ENCODE data around the gene NDUFA11. TPM values are rescaled to one million over a fixed set of nuclear protein-coding genes. Genes with fewer than 3 reads are reported as not detected.

Gene NDUFA11
- total RNA-seq, 8 experiments from 2014 or later = 253 to 531 (median 343) TPM

DNA sequence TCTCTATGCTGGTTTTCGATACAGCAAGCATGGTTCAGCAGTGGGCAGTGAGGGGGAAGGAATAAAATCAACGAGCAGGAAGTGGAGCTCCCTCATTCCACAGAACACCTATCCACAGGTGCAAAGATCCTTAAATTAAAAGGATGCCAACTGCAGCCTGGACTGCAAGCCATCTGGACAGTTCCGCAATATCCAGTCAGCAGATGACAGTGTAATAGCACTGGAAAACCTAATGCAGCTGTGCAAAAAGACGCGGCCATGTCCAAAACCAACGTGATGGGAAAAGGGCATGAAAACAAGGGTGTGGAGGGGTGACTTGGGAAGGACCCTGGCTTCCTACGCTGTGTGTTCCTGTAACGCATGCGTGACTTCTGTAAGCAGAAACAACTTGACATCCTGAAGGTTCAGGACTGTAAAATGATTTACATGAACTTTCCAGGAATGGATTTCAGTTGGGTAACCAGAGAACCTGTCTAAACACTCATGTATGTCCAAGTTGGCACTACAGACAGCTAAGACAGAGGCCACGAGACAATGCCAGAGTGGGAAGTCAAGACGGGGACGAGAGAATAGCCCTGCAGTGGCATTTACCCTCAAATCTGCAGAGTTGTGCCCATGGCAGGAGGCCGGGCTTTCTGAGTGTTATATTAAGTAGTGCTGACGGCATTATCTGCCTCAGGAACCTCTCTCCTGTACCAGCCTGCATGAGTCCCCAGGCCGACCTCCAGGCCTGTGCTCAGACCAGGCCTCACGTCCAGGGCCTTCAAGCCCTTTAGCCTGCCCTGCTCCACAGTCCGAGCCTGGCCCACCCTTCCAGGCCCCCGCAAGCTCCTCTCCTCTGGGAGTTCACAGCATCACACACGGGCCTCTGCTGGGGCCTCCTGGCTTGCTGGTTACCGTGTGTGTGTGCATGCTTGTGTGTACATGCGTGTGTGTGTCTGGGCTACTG is 36.9 kb upstream of the NDUFA11 start:
- WGBS, 10 experiments = 91 to 100% (median 99%) methylated on average over 1 to 10 of the region's 21 CpGs; no CpG with 5 or more reads in 1 of the 10 experiments

DNA sequence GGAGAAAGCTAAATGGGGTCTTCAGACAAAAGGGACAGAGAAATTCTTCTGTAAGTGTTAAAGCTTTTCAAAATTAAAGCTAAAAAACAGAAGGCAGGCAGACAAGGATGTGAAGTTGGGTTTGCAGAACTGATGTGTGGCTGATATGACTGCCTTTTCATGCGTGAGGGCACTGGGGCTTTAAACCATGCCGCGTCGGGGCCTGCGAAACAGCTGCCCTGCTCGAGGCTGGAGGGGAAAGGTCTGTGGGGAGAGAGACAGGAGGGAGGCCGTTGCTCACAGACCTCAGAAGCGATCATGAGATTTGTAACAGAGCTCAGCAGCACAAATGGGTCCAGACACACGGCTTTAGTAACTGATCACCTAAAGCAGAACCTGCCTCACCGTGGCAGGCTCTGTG is 34.0 kb upstream of the NDUFA11 start:
- Histone ChIP-seq H3K4me1 (replicated peaks in 1 of 2) (peaks cover 0 to 12% of the 10 kb centered on the region in 2 donors), H3K4me3 (no peak overlapping the region), H3K27ac (no peak overlapping the region)
- no peak for ATAC-seq (replicated peaks in 6 of 8)
- in situ Hi-C loops (cut with MboI; ENCODE audit: low pct_unique_long_range_greater_than_20kb in 2 of 9, low sequenced_read_pairs in 9 of 9, unreplicated experiment in 9 of 9) = no loop called here
- 60 to 100% (median 85%) methylated on average over 1 to 8 of the region's 10 CpGs; no CpG with 5 or more reads in 4 of the 10 experiments for WGBS, 10 experiments

More for the DNA sequence above, 36.9 kb upstream of the NDUFA11 start:
- Histone ChIP-seq H3K4me1 (replicated peaks in 1 of 2) (peaks cover 7 to 27% of the 10 kb centered on the region in 2 donors), H3K27ac (no peak overlapping the region), H3K4me3 (no peak overlapping the region)
- no peak for ATAC-seq (replicated peaks in 6 of 8)
- in situ Hi-C loops (cut with MboI; ENCODE audit: low pct_unique_long_range_greater_than_20kb in 2 of 9, low sequenced_read_pairs in 9 of 9, unreplicated experiment in 9 of 9) = no loop called here

- H3K27ac ChIP-seq = no peak overlapping the region
- H3K4me3 ChIP-seq = no peak overlapping the region
- 79 to 96% (median 83%) methylated on average over 1 to 6 of the region's 9 CpGs; no CpG with 5 or more reads in 6 of the 10 experiments for WGBS, 10 experiments
- peak in 2 of 8 experiments; percentile 52 to 67 for ATAC-seq (replicated peaks in 6 of 8)
- no peaks in the 10 kb centered on the region for H3K4me1 ChIP-seq (replicated peaks in 1 of 2)
- in situ Hi-C loops (cut with MboI; ENCODE audit: low pct_unique_long_range_greater_than_20kb in 2 of 9, low sequenced_read_pairs in 9 of 9, unreplicated experiment in 9 of 9) = no loop called here
These were observed 32.7 kb upstream of the NDUFA11 start for GRCh38 chr19:5936292-5936592.

DNA sequence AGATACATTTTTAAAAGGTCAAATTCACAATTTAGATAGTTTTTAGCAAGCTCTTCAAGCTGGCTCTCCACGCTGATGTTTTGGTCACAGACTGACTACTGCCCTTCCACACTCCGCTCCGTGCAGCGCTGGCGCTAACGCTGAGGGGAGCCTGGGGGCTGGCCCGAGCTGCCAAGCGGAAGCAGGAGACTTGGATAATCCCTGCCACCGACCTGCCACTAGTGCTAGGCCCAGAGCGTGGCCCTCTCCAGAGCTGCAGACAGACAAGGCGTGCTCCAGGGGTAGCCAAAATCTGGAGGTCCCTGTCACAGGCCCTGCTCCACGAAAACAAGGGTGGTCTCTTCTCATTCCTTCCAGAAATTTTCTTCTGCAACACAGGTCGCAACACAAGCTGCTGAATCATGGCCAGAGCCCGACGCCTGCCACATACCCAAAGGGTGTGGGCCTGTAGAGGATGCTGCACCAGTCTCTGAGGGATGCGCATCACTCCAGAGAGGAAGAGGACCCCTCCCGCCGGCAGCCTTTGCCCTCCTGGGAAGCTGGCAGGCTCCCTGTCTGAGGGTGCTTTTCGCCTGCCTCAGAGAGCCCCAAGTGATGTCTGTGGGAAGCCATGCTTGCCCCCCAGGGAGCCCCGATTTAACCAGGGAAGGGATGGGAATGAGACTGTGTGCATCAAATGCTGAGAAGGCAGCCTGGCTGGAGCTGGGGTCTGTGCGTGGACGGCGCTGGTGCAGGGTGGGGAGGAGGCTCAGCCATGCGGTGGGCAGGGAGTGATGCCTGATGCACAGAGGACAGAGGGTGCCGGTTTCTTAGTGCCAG is 32.1 kb upstream of the NDUFA11 start:
- in situ Hi-C loops (cut with MboI; ENCODE audit: low pct_unique_long_range_greater_than_20kb in 2 of 9, low sequenced_read_pairs in 9 of 9, unreplicated experiment in 9 of 9) = no loop called here
- ATAC-seq (replicated peaks in 6 of 8) = peak in 5 of 8 experiments; percentile 23 to 79 (median 76)
- 0 to 100% (median 74%) methylated on average over 1 to 20 of the region's 25 CpGs; no CpG with 5 or more reads in 1 of the 10 experiments for WGBS, 10 experiments
- H3K4me3 ChIP-seq = no peak overlapping the region
- H3K27ac ChIP-seq = no peak overlapping the region
- no peaks in the 10 kb centered on the region for H3K4me1 ChIP-seq (replicated peaks in 1 of 2)

GRCh38 chr19:5934774-5935472 is 31.3 kb upstream of the NDUFA11 start:
- Histone ChIP-seq H3K4me3 (no peak overlapping the region), H3K4me1 (replicated peaks in 1 of 2) (no peaks in the 10 kb centered on the region), H3K27ac (no peak overlapping the region)
- in situ Hi-C loops (cut with MboI; ENCODE audit: low pct_unique_long_range_greater_than_20kb in 2 of 9, low sequenced_read_pairs in 9 of 9, unreplicated experiment in 9 of 9) = no loop called here
- 15 to 95% (median 82%) methylated on average over 4 to 15 of the region's 16 CpGs; no CpG with 5 or more reads in 2 of the 10 experiments for WGBS, 10 experiments
- ATAC-seq (replicated peaks in 6 of 8) = peak in 3 of 8 experiments; percentile 36 to 91 (median 57)

DNA sequence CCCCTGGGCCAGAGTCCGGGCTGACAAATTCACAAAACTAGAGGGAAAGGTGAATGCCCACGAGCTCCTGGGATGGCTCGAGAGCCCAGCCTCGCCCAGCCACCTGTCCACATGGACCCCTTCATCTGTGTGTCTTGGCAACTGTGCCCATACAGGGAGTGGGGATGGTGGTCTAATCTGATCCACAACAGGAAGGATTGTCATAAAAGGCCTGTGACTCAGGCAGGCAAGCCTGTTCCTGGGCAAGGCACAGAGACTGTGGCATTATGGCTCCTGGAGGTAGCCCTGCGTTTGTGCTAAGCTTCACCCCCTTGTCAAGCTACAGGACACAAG is 30.4 kb upstream of the NDUFA11 start:
- 40 to 100% (median 100%) methylated on average over 1 to 3 of the region's 5 CpGs; no CpG with 5 or more reads in 4 of the 10 experiments for WGBS, 10 experiments
- H3K4me3 ChIP-seq = no peak overlapping the region
- H3K4me1 ChIP-seq (replicated peaks in 1 of 2) = no peaks in the 10 kb centered on the region
- H3K27ac ChIP-seq = no peak overlapping the region
- in situ Hi-C loops (cut with MboI; ENCODE audit: low pct_unique_long_range_greater_than_20kb in 2 of 9, low sequenced_read_pairs in 9 of 9, unreplicated experiment in 9 of 9) = no loop called here
- ATAC-seq (replicated peaks in 6 of 8) = no peak

DNA sequence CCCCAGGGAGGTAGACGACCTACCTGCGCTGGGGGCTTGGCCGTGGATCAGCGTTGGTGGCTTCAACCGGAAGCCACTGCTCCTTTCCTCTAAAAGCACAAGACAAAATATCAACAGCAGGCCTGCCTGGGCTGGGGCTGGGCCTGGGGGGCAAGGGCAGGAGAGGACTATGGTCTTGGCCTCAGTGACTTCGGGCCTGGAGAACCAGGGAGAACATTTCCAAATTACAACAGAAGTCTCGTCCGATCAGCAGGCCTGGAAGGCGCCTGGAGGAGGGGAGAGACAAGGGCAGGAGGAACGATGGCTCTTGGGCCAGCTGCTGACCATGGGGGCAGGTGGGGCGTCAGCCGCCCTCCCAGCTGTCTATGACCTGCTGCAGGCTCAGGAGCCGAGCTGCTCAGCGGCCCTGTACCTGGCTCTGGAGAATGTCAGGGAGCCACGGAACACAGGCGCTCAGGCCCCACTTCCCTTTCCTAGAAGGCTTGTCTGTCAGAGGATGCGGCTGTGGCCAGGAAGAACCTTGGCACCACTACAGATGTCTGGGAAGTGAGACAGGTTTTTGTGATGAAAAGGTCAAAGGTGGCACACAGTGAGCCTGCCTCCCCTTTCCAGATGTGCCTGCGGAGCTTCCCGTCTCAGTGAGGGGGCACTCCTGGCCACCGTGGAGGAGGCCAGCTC is 29.9 kb upstream of the NDUFA11 start:
- Histone ChIP-seq H3K27ac (no peak overlapping the region), H3K4me3 (no peak overlapping the region), H3K4me1 (replicated peaks in 1 of 2) (no peaks in the 10 kb centered on the region)
- no peak for ATAC-seq (replicated peaks in 6 of 8)
- WGBS, 10 experiments = 70 to 100% (median 85%) methylated on average over 1 to 8 of the region's 20 CpGs; no CpG with 5 or more reads in 6 of the 10 experiments
- in situ Hi-C loops (cut with MboI; ENCODE audit: low pct_unique_long_range_greater_than_20kb in 2 of 9, low sequenced_read_pairs in 9 of 9, unreplicated experiment in 9 of 9) = no loop called here

- no peak overlapping the region for H3K4me3 ChIP-seq
- in situ Hi-C loops (cut with MboI; ENCODE audit: low pct_unique_long_range_greater_than_20kb in 2 of 9, low sequenced_read_pairs in 9 of 9, unreplicated experiment in 9 of 9) = no loop called here
- H3K27ac ChIP-seq = no peak overlapping the region
- no peaks in the 10 kb centered on the region for H3K4me1 ChIP-seq (replicated peaks in 1 of 2)
- 80 to 99% (median 95%) methylated on average over 3 to 18 of the region's 21 CpGs; no CpG with 5 or more reads in 3 of the 10 experiments for WGBS, 10 experiments
- no peak for ATAC-seq (replicated peaks in 6 of 8)
These were observed 29.1 kb upstream of the NDUFA11 start for GRCh38 chr19:5932609-5933262.

DNA sequence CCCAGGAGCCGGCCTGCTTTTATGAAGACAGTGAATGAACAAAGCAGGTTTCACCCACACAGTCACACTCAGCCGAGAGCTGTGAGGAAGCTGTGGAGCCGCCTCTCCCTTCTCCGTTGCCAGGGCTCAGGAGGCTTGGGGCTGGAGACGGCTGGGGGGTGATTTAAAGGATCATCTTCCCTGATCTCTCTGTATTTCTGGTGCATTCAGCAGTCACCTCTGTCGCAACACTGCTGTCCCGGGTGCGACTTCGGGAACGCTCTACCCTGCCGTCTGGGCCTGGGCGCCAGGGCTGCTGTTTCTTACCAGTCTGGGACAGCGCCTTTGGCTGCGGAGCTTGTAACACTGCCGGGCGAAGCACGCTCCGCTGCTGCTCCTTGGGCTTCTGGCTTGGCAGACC is 28.6 kb upstream of the NDUFA11 start:
- no peak overlapping the region for H3K27ac ChIP-seq
- ATAC-seq (replicated peaks in 6 of 8) = no peak
- in situ Hi-C loops (cut with MboI; ENCODE audit: low pct_unique_long_range_greater_than_20kb in 2 of 9, low sequenced_read_pairs in 9 of 9, unreplicated experiment in 9 of 9) = no loop called here
- 80 to 100% (median 97%) methylated on average over 1 to 12 of the region's 18 CpGs; no CpG with 5 or more reads in 4 of the 10 experiments for WGBS, 10 experiments
- H3K4me3 ChIP-seq = no peak overlapping the region
- peaks cover 2% of the 10 kb centered on the region in 2 donors for H3K4me1 ChIP-seq (replicated peaks in 1 of 2)

- in situ Hi-C loops (cut with MboI; ENCODE audit: low pct_unique_long_range_greater_than_20kb in 2 of 9, low sequenced_read_pairs in 9 of 9, unreplicated experiment in 9 of 9) = no loop called here
- no peak overlapping the region for H3K27ac ChIP-seq
These were observed 27.7 kb upstream of the NDUFA11 start for GRCh38 chr19:5931251-5931650.

GRCh38 chr19:5929625-5930024 is 26.0 kb upstream of the NDUFA11 start:
- Histone ChIP-seq H3K4me1 (replicated peaks in 1 of 2) (peaks cover 2 to 3% of the 10 kb centered on the region in 2 donors), H3K4me3 (no peak overlapping the region), H3K27ac (no peak overlapping the region)
- WGBS, 10 experiments = 79 to 100% (median 98%) methylated on average over 2 to 6 of the region's 14 CpGs; no CpG with 5 or more reads in 7 of the 10 experiments
- peak in 4 of 8 experiments; percentile 3 to 88 (median 14) for ATAC-seq (replicated peaks in 6 of 8)
- in situ Hi-C loops (cut with MboI; ENCODE audit: low pct_unique_long_range_greater_than_20kb in 2 of 9, low sequenced_read_pairs in 9 of 9, unreplicated experiment in 9 of 9) = no loop called here

More at GRCh38 chr19:5931251-5931650, 27.7 kb upstream of the NDUFA11 start:
- H3K4me3 ChIP-seq = no peak overlapping the region
- peaks cover 2 to 3% of the 10 kb centered on the region in 2 donors for H3K4me1 ChIP-seq (replicated peaks in 1 of 2)
- WGBS, 10 experiments = 70 to 80% methylated on average over 1 to 3 of the region's 11 CpGs; no CpG with 5 or more reads in 8 of the 10 experiments
- no peak for ATAC-seq (replicated peaks in 6 of 8)

DNA sequence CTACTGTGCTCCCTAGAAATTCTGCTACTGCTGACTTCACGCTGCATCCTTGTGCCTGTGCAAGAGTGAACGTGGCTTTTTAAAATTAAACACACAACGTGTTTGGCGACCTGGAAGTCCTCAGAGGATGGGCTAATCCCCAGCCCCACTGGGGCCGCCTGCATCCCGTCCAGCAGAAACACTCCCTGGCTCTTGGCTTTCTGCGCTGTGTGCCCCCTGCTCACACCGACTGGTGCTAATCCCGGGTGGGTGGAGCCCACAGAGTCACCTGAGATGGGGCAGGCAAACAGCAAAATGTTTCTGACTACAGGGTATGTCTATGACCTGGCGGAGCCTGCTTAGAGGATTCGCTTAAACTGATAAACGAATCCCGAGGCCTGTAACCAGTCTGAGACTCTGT is 25.6 kb upstream of the NDUFA11 start:
- no peak for ATAC-seq (replicated peaks in 6 of 8)
- in situ Hi-C loops (cut with MboI; ENCODE audit: low pct_unique_long_range_greater_than_20kb in 2 of 9, low sequenced_read_pairs in 9 of 9, unreplicated experiment in 9 of 9) = no loop called here
- Histone ChIP-seq H3K4me1 (replicated peaks in 1 of 2) (peaks cover 2 to 3% of the 10 kb centered on the region in 2 donors), H3K4me3 (no peak overlapping the region), H3K27ac (no peak overlapping the region)
- WGBS, 10 experiments = 88 to 100% (median 90%) methylated on average over 1 to 10 of the region's 13 CpGs; no CpG with 5 or more reads in 3 of the 10 experiments

Data from motor neuron (in vitro differentiated cells).